Measurements from ENCODE around the gene NEDD8.
"Not testable (repeated sequence)": the region's sequence is repeated elsewhere in the genome, so short reads cannot be mapped to it uniquely, and the experiment has no call there.

NEDD8 gene

GRCh38 chr14:24246765-24247212 lies 14.6 kb upstream of the NEDD8 start:
- peak in 1 of 2 experiments; percentile 12 for DNase-seq

- DNase-seq = not testable (repeated sequence)
Observed at GRCh38 chr14:24245350-24245749, 13.2 kb upstream of the NEDD8 start.

GRCh38 chr14:24243336-24243836 lies 11.2 kb upstream of the NEDD8 start:
- peak in 1 of 2 experiments; percentile 7 for DNase-seq

GRCh38 chr14:24241829-24242443 lies 9.8 kb upstream of the NEDD8 start:
- DNase-seq = peak; percentile 90 to 93

GRCh38 chr14:24240110-24240918 lies 8.1 kb upstream of the NEDD8 start:
- DNase-seq = no peak

GRCh38 chr14:24238527-24239037 lies 6.4 kb upstream of the NEDD8 start:
- no peak for DNase-seq

- DNase-seq = peak in 1 of 2 experiments; percentile 62
Observed at GRCh38 chr14:24238123-24238522, 6.0 kb upstream of the NEDD8 start.

GRCh38 chr14:24237463-24237955 lies 5.3 kb upstream of the NEDD8 start:
- no peak for DNase-seq

GRCh38 chr14:24236689-24237462 lies 4.7 kb upstream of the NEDD8 start:
- no peak for DNase-seq

GRCh38 chr14:24235804-24236688 lies 3.9 kb upstream of the NEDD8 start:
- no peak for DNase-seq

GRCh38 chr14:24234095-24235005 lies 2.2 kb upstream of the NEDD8 start:
- DNase-seq = no peak

- no peak for DNase-seq
Observed at GRCh38 chr14:24233538-24233866, 1.3 kb upstream of the NEDD8 start.

- no peak for DNase-seq
Observed at GRCh38 chr14:24232645-24233537, 724 bp upstream of the NEDD8 start, which contains the start of gene GMPR2. GMPR2 (plus strand) TSS chr14:24232929; CDS start chr14:24233254, 325 bp downstream.

GRCh38 chr14:24231263-24232120 lies 675 bp downstream of the NEDD8 start:
- DNase-seq = peak in 1 of 2 experiments; percentile 12

- DNase-seq = no peak
Observed at GRCh38 chr14:24228902-24229301, 3.3 kb downstream of the NEDD8 start.

GRCh38 chr14:24226473-24226872 lies 5.7 kb downstream of the NEDD8 start:
- no peak for DNase-seq

- no peak for DNase-seq
Observed at GRCh38 chr14:24224618-24225071, 7.5 kb downstream of the NEDD8 start.

- not testable (repeated sequence) for DNase-seq
Observed at GRCh38 chr14:24222987-24223386, 9.2 kb downstream of the NEDD8 start.

Measured in stimulated activated CD4-positive, alpha-beta T cell treated with anti-CD3 and anti-CD28 coated beads, Interleukin-4, amount 100 ng/mL, for 4 hours (primary cell).